ENCODE results near the gene TASOR2.

DNA sequence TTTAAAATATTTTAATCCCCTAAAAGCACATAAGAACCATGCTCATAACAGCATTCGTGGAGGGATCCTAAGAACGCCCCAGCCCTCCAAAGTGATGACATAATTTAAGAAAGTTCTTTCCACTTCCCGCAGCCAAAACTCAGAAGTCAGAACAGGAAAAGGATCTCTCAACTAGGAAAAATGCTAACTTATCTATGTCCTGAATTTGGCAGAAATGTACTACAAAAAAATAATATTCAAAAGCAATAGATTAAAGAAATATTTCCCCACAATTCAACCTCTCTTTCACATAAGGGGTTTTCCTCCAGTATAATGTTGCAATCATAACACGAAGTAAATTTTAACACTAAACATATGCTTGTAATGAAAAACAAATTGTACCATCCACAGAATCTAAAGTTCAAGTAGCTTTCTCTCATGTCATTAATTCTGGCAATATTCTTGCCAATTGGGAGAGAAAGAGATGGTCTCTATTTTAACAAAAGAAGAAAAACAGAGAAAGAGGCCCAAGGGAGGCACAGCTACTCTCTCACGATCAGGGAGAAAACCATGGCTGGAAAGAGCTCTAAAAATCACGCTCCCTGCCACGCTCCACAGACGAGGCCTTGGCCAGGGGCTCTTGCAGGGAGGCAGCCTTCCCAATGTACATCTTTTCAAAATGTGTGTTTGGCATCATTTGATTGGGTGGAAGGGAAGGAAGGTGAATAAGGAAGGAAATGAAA is 41.1 kb upstream of the TASOR2 start:
- TF ChIP-seq, protein P1, sequence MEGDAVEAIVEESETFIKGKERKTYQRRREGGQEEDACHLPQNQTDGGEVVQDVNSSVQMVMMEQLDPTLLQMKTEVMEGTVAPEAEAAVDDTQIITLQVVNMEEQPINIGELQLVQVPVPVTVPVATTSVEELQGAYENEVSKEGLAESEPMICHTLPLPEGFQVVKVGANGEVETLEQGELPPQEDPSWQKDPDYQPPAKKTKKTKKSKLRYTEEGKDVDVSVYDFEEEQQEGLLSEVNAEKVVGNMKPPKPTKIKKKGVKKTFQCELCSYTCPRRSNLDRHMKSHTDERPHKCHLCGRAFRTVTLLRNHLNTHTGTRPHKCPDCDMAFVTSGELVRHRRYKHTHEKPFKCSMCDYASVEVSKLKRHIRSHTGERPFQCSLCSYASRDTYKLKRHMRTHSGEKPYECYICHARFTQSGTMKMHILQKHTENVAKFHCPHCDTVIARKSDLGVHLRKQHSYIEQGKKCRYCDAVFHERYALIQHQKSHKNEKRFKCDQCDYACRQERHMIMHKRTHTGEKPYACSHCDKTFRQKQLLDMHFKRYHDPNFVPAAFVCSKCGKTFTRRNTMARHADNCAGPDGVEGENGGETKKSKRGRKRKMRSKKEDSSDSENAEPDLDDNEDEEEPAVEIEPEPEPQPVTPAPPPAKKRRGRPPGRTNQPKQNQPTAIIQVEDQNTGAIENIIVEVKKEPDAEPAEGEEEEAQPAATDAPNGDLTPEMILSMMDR (conservative IDR thresholded peaks at IDR 0.05; ENCODE audit: low read depth, low read length) = no peak
- TF ChIP-seq POLR2A (IDR thresholded peaks at IDR 0.05; ENCODE audit: low read depth, low read length) (no peak), MXI1 (IDR thresholded peaks at IDR 0.05; ENCODE audit: borderline replicate concordance, low read depth, low read length) (no peak), SMC3 (IDR thresholded peaks at IDR 0.05; ENCODE audit: low read depth, low read length) (no peak)
